GM06990 (cell line): ENCODE data around the gene GPRIN2.

Experiments
- DNase-seq: peaks from one replicate; pipeline ENCODE4 v3.0.0-alpha.2; 2011; ENCODE audit not compliant: insufficient read length; ENCODE audit errors: extremely low read depth
- H3K27me3 ChIP-seq: replicated peaks from 2 replicates; pipeline ENCODE4 v1.6.0; 2011; ENCODE audit warnings: low read length; ENCODE audit not compliant: control insufficient read depth, insufficient read depth
- H3K36me3 ChIP-seq: 2 replicates; pipeline ENCODE4 v1.5.1; 2011; ENCODE audit warnings: low read length; ENCODE audit not compliant: control insufficient read depth, insufficient read depth
- H3K4me3 ChIP-seq: replicated peaks from 2 replicates; pipeline ENCODE4 v1.5.1; 2011; ENCODE audit warnings: low read depth, mild to moderate bottlenecking, control low read depth, low read length
- TF ChIP-seq, protein P1 (sequence below): IDR thresholded peaks from 2 replicates; pipeline ENCODE4 v1.5.1; 2011; ENCODE audit warnings: low read length, control low read depth, mild to moderate bottlenecking, inconsistent platforms; ENCODE audit not compliant: insufficient read depth, poor library complexity, severe bottlenecking

The GPRIN2 gene

DNA sequence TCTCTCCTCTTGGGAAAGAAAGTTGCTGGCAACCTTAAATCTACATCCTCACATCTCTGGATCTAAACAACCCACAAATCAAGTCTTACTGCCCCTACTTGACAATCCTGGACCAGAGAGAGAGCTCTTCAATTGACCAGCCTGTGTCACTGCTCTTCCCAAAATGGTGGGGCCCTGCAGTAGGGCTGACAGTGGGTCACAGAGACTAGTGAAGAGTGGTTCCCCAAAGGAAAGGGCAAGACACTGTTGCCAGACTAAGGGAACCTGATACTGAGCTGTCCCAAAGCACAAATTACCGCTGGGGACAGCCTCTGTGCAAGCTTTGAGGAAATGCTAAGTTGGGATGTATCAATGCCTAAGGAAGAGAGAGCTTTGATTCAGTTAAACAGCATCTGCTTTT is 4.5 kb upstream of the GPRIN2 start:
- TF ChIP-seq, protein P1, sequence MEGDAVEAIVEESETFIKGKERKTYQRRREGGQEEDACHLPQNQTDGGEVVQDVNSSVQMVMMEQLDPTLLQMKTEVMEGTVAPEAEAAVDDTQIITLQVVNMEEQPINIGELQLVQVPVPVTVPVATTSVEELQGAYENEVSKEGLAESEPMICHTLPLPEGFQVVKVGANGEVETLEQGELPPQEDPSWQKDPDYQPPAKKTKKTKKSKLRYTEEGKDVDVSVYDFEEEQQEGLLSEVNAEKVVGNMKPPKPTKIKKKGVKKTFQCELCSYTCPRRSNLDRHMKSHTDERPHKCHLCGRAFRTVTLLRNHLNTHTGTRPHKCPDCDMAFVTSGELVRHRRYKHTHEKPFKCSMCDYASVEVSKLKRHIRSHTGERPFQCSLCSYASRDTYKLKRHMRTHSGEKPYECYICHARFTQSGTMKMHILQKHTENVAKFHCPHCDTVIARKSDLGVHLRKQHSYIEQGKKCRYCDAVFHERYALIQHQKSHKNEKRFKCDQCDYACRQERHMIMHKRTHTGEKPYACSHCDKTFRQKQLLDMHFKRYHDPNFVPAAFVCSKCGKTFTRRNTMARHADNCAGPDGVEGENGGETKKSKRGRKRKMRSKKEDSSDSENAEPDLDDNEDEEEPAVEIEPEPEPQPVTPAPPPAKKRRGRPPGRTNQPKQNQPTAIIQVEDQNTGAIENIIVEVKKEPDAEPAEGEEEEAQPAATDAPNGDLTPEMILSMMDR: no peak
- Histone ChIP-seq H3K36me3 (no peaks in the 10 kb centered on the region), H3K4me3 (no peak overlapping the region), H3K27me3 (0 out of 2 replicates have a peak, but pooled peaks cover 2% of the 10 kb centered on the region)
- no peak for DNase-seq

DNA sequence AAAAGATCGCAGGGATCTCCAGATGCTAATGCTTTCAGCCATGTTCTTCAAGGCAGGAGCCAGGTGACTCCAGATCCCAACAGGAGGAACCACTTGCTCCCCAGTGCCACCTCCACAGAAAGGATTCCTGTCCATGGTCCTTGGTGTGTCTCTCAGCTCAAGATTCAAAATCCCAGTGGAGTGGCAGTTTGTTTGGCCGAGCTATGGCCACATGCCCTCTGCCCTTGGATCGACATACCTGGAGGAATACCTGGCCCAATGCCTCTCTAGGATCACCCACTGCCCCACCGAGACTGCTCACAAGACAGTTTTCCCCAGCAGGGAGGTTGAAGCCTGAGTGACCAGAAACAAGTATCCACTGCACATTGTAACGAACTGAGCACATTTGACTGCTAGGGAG is 3.9 kb upstream of the GPRIN2 start:
- no peak for DNase-seq
- Histone ChIP-seq H3K36me3 (no peaks in the 10 kb centered on the region), H3K27me3 (peaks cover 2% of the 10 kb centered on the region; the same call in 1 of the 2 replicates), H3K4me3 (no peak overlapping the region)
- TF ChIP-seq, protein P1: no peak

DNA sequence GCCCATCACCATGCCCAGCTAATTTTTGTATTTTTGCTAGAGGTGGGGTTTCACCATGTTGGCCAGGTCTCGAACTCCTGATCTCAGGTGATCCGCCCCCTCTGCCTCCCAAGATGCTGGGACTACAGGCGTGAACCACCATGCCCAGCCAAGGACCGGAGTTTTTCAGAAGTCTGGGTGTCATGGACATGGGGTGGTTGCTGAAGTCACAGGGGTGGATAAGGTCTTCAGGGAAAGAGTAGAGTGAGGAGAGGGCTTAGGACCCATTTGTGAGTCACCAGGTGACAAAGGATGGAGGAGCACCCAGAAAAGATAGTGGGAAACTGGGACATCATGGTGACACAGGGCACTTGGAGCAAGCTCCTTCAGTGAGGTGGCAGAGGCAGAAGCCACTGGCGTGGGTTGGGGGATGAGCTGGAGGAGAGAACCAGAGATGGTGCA is 2.8 kb upstream of the GPRIN2 start:
- Histone ChIP-seq H3K27me3 (peaks cover 2% of the 10 kb centered on the region; the same call in 1 of the 2 replicates), H3K4me3 (no peak overlapping the region), H3K36me3 (no peaks in the 10 kb centered on the region)
- TF ChIP-seq, protein P1: no peak
- no peak for DNase-seq

DNA sequence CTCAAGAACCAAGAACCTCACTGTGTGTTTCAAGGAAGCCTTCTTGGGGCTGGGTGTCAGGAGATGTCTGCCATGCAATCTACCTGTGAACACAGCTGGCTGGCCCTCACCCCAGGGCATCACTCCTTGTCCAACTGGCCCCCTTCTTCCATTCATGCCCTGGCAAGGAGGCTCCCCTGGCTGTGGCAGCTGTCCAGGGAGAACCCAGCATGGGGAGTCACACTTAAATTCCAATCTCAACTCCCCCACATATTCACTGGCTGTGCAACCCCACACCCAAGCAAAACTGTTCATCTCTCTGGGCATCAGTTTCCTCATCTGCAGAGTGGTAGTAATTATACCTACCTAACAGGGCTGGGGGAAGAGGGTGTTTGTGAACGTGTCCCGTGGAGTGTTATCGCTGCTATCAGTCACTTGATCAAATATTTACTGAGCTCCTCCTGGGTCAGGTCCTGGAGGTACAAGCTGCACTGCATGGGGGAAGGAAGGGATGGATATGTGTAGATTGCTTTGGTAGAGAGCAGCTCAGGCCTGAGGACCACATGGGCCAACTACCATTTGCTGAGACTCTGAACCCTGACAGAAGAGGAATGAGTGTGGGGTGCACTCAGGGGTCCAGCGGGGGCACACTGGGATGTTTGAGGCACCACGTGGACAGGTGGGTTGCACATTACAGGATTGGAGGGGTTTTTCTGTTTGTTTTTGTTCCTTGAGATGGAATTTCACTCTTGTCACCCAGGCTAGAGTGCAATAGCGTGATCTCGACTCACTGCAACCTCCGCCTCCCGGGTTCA is 2.1 kb upstream of the GPRIN2 start:
- peaks cover 2% of the 10 kb centered on the region; the same call in 1 of the 2 replicates for H3K27me3 ChIP-seq
- H3K4me3 ChIP-seq: no peak overlapping the region
- TF ChIP-seq, protein P1: no peak
- no peak for DNase-seq
- no peaks in the 10 kb centered on the region for H3K36me3 ChIP-seq

GRCh38 chr10:46558122-46558391 is 1.6 kb upstream of the GPRIN2 start:
- DNase-seq: no peak
- Histone ChIP-seq H3K4me3 (no peak overlapping the region), H3K36me3 (no peaks in the 10 kb centered on the region), H3K27me3 (peaks cover 2% of the 10 kb centered on the region; the same call in 1 of the 2 replicates)
- TF ChIP-seq, protein P1: no peak
